ENCODE measurements around the gene GRK5.
"Not testable (repeated sequence)": the region's sequence is repeated elsewhere in the genome, so short reads cannot be mapped to it uniquely, and the experiment has no call there.

The GRK5 gene

DNA sequence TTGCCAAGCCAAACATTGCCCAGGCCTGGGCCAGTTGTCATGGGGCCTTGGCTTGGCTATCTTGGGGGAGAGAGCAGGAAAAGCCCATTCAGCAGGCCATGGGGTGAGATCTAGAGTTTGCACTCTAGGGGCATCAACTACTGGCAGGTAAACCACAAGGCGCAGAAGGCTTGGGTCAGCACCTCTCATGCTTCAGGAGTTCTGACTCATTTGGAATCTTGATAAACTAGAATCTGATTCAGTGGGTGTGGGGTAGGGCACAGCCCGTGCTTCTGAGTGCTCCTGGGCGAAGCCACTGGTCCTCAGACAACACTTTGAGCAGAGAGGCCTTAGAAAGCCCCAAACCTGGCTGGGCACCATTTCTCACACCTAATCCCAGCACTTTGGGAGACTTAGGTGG lies 254.0 kb downstream of the GRK5 start:
- TF ChIP-seq, protein P1, sequence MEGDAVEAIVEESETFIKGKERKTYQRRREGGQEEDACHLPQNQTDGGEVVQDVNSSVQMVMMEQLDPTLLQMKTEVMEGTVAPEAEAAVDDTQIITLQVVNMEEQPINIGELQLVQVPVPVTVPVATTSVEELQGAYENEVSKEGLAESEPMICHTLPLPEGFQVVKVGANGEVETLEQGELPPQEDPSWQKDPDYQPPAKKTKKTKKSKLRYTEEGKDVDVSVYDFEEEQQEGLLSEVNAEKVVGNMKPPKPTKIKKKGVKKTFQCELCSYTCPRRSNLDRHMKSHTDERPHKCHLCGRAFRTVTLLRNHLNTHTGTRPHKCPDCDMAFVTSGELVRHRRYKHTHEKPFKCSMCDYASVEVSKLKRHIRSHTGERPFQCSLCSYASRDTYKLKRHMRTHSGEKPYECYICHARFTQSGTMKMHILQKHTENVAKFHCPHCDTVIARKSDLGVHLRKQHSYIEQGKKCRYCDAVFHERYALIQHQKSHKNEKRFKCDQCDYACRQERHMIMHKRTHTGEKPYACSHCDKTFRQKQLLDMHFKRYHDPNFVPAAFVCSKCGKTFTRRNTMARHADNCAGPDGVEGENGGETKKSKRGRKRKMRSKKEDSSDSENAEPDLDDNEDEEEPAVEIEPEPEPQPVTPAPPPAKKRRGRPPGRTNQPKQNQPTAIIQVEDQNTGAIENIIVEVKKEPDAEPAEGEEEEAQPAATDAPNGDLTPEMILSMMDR (IDR thresholded peaks at IDR 0.05), result no peak
- H3K9me3 ChIP-seq, result no peaks in the 10 kb centered on the region
- H3K36me3 ChIP-seq, result no peaks in the 10 kb centered on the region
- peaks cover 9% of the 10 kb centered on the region for H3K27me3 ChIP-seq
- no peak overlapping the region for H3K27ac ChIP-seq
- no peak overlapping the region for H3K4me3 ChIP-seq (ENCODE audit: low read depth in 1 of 2, low read length in 1 of 2)
- H3K4me1 ChIP-seq (ENCODE audit: control insufficient read depth in 1 of 2, insufficient read depth in 1 of 2, low read depth in 1 of 2, low read length in 1 of 2), result no peaks in the 10 kb centered on the region

DNA sequence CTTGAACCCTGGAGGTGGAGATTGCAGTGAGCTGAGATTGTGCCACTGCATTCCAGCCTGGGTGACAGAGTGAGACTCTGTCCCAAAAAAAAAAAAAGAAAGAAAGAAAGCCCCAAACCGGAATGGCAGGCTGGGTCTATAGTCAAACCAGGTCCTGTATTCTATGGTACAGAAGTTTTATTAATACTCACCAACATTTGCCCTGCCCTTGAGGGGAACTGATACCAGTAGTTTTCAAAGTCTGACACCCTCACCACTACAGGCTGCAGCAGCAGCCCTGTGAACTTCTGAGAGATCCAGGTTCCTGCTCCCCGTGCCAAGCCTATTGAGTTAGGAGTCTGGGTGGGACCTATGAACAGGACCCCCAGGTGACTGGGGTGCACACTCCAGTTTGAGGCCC lies 254.6 kb downstream of the GRK5 start:
- Histone ChIP-seq H3K36me3 (no peaks in the 10 kb centered on the region), H3K9me3 (no peaks in the 10 kb centered on the region), H3K27ac (no peak overlapping the region), H3K4me1 (ENCODE audit: control insufficient read depth in 1 of 2, insufficient read depth in 1 of 2, low read depth in 1 of 2, low read length in 1 of 2) (no peaks in the 10 kb centered on the region), H3K27me3 (peaks cover 14% of the 10 kb centered on the region), H3K4me3 (ENCODE audit: low read depth in 1 of 2, low read length in 1 of 2) (no peak overlapping the region)
- TF ChIP-seq, protein P1 (IDR thresholded peaks at IDR 0.05), result no peak

DNA sequence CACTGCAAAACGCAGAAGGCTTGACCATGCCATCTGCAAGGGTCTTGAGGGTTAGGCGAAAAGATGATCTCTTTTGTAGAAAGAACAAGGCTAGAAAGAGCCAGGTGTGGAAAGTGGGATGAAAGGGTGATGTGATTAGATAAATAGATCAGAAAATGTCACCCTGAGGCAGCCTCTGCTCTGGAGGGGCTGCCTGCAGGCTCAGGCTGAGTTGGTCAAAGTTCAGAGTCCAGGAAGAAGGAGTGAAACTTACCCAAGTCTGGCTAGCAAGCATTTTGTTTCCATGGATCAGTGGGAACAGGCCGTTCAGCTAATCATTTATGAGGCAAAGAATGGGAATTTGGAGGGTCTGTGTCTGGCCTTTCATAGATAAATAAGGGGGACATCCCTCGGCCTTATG lies 255.4 kb downstream of the GRK5 start:
- peaks cover 14% of the 10 kb centered on the region for H3K27me3 ChIP-seq
- TF ChIP-seq, protein P1 (IDR thresholded peaks at IDR 0.05), result no peak

DNA sequence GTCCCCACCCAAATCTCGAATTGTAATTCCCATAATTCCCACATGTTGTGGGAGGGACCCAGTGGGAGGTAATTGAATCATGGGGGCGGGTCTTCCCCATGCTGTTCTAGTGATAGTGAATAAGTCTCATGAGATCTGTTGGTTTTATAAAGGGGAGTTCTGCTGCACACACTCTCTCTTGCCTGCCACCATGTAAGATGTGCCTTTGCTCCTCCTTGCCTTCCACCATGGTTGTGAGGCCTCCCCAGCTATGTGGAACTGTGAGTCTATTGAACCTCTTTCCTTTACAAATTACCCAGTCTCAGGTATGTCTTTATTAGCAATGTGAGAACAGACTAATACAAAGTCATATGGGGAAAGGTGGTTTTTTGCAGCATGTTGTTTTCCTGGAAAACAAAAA lies 255.8 kb downstream of the GRK5 start:
- not testable (repeated sequence) for H3K4me1 ChIP-seq (ENCODE audit: control insufficient read depth in 1 of 2, insufficient read depth in 1 of 2, low read depth in 1 of 2, low read length in 1 of 2); H3K27ac ChIP-seq; H3K9me3 ChIP-seq; H3K36me3 ChIP-seq; H3K4me3 ChIP-seq (ENCODE audit: low read depth in 1 of 2, low read length in 1 of 2)
- peaks cover 14% of the 10 kb centered on the region for H3K27me3 ChIP-seq

More for the DNA sequence above, 255.4 kb downstream of the GRK5 start:
- H3K27ac ChIP-seq, result no peak overlapping the region
- H3K4me3 ChIP-seq (ENCODE audit: low read depth in 1 of 2, low read length in 1 of 2), result no peak overlapping the region
- H3K9me3 ChIP-seq, result no peaks in the 10 kb centered on the region
- no peaks in the 10 kb centered on the region for H3K4me1 ChIP-seq (ENCODE audit: control insufficient read depth in 1 of 2, insufficient read depth in 1 of 2, low read depth in 1 of 2, low read length in 1 of 2)
- H3K36me3 ChIP-seq, result no peaks in the 10 kb centered on the region

DNA sequence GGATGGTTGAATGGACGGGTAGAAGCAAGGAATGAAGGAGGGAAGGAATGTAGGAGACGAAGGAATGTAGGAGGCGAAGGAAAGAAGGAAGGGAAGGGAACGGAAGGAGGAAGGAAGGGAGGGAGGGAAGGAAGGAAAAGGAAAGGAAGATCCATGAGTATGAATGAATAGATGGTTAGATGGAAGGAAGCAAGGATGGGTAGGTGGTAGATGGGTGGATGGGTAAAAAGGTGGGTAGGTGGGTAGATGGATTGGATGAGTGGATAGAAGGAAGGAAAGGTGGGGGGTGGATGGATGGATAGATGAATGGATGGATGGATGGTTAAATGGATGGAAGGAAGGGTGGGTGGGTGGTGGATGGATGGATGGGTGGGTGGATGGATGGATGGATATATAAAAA lies 257.7 kb downstream of the GRK5 start:
- H3K4me3 ChIP-seq (ENCODE audit: low read depth in 1 of 2, low read length in 1 of 2), result no peak overlapping the region
- no peak overlapping the region for H3K27ac ChIP-seq
- H3K4me1 ChIP-seq (ENCODE audit: control insufficient read depth in 1 of 2, insufficient read depth in 1 of 2, low read depth in 1 of 2, low read length in 1 of 2), result no peaks in the 10 kb centered on the region
- H3K36me3 ChIP-seq, result no peaks in the 10 kb centered on the region
- H3K27me3 ChIP-seq, result peaks cover 18% of the 10 kb centered on the region
- TF ChIP-seq, protein P1 (IDR thresholded peaks at IDR 0.05), result no peak
- H3K9me3 ChIP-seq, result no peaks in the 10 kb centered on the region

DNA sequence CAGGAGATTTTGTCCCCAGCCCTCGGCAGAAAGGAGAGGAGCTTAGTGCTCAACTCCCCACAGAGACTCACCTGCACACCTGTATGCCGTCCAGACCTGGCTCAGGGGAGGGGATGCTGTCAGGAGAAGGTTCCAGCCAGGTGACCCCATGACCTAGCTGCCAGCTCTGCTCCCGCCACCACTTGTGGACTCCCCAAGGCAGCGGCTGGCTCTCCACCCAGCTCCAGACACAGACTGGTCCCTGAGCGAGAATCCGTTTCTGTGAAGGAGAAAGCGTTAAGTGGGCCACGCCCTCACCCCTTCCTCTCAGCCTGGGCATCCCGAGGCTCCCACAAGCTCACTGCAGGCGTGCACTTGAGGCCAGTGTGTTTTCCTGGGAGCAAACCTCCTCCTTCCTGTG lies 258.7 kb downstream of the GRK5 start:
- H3K27me3 ChIP-seq, result peaks cover 18% of the 10 kb centered on the region
- TF ChIP-seq, protein P1 (IDR thresholded peaks at IDR 0.05), result no peak

More for the DNA sequence above, 258.7 kb downstream of the GRK5 start:
- Histone ChIP-seq H3K4me3 (ENCODE audit: low read depth in 1 of 2, low read length in 1 of 2) (no peak overlapping the region), H3K27ac (no peak overlapping the region), H3K36me3 (no peaks in the 10 kb centered on the region), H3K4me1 (ENCODE audit: control insufficient read depth in 1 of 2, insufficient read depth in 1 of 2, low read depth in 1 of 2, low read length in 1 of 2) (no peaks in the 10 kb centered on the region), H3K9me3 (no peaks in the 10 kb centered on the region)

Data from neutrophil (primary cell).